GDM1 (cell line): ENCODE results near the gene TMEM87A.
A peak's percentile ranks its signal among the peaks of the same experiment; 100 is the strongest.
"Not testable (repeated sequence)": the region's sequence is repeated elsewhere in the genome, so short reads cannot be mapped to it uniquely, and the experiment has no call there.

Experiments used
- DNase-seq: peaks from one replicate; lab custom pipeline; 2025; lab: John Stamatoyannopoulos, UW

TMEM87A gene

DNA sequence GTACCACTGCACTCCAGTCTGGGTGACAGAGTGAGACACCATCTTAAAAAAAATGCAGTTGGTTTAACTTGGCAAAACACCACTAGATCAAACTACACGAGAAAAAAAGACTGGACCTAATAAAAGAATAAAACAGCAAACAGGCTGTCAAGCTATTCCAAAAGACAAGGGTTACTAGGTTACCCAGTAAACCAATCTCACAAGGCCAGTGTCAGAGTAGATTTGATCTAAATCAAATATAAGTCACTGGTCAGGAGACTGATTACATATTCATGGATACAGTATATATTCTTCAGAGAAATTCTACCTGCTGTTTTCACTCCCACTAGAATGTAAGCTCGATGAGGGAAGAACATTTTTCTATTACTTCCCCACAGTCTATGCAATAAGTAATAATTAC is 2.7 kb downstream of the TMEM87A start:
- no peak for DNase-seq

DNA sequence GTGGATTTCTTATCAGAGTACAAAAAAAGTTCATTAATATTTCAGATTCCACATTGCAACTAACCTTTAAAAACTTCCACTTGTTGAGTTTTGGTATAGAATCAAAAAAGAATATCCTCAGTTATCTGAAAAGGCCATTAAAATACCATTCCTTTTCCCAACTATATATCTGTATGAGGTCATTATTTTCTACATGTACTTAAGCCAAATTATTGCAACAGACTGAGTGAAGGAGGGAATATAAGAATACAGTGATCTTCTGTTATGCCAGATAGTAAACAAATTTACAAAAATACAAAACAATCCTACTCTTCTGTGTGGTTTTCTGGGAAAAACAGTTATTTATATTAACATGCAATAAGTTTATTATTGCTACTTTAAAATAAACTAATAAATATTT is 5.9 kb downstream of the TMEM87A start:
- no peak for DNase-seq

DNA sequence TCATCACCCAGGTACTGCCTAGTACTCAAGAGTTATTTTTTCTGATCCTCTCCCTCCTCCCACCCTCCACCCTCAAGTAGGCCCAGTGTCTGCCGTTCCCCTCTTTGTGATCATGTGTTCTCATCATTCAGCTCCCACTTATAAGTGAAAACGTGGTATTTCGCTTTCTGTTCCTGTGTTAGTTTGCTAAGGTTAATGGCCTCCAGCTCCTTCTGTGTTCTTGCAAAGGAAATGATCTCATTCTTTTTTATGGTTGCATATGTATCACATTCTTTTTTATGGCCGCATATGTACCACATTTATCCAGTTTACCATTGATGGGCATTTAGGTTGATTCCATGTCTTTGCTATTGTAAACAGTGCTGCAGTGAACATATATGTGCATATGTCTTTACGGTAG is 8.4 kb downstream of the TMEM87A start:
- no peak for DNase-seq

DNA sequence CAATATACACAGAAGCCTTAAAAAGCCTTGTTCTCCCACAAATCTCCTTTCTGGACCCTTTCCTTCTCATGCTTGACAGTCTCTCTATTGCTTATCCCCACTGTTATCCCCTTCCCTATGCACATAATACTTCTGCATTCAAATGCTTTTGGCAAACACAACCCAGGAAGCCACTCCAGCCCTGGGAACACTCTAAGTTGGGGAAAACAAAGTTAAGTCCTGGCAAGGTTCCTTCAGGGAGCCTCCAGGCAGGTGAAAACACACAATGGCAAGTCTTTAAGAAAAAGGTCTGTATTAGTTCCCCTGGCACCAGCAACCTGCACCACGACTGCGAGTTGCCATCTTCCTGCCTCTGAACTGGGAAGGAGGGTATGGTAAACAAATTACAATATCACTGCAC is 19.9 kb downstream of the TMEM87A start:
- no peak for DNase-seq

DNA sequence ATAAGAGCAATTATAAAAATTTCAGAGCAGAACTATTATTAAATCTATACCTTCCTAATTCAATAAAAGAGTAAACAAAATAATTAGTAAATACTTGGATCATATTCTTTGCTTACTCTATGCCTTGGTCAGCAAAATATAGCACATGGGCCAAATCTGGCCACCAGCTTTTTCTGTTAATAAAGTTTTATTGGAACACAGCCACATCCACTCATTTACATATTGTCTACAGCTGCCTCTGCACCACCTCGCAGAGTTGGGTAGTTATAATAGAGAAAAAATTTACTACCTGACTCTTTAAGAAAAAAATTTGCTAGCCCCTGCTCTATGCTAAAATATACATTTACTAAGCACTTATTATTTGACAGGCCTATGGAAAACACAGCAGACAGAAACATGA is 32.4 kb downstream of the TMEM87A start:
- no peak for DNase-seq

DNA sequence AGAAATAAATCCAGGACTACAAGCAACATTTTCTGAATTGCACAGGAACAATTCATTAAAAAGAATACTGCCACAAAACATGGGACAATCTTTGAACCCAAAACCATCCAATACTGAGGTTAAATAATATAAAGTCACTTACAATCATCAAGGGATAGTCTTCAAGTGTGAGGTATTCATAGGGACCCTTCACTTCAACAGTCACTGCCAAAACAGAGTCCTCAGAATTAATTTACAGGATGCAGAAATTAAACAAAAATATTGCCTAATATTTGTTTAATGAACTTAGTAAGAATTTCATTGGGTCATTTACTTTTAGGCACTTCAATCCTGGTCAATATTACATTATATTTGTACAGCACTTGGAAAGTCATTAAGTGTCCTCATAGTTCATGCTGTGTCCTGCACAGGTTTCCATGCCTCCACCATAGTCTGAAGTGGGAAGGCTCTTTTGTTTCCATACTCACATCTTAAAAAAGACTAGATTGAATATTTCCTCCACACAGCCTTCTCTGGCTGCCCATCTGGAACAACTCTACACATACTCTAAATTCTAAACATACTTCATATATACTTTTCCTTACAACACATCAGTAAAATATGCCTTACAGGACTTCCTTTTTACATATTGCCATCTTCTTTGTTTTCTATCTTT is 33.6 kb downstream of the TMEM87A start:
- DNase-seq, result no peak

DNA sequence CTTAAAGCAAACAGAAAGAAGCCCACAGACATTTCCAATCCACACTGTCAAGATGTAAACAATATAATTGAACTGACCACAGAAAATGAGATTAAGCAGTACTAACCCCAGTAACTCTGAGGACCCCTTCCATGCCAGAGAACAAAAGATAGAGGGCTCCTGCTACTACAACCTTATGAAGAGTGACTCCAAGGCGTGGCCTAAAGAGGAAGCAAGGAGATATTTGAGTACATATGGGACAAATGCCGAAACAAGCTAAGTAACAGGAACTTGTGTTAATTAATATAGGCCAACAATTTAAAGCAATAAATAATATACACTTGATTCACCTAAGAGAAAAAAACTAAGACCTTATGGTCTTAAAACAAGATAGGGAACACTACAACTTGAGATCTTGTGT is 40.1 kb downstream of the TMEM87A start:
- no peak for DNase-seq

DNA sequence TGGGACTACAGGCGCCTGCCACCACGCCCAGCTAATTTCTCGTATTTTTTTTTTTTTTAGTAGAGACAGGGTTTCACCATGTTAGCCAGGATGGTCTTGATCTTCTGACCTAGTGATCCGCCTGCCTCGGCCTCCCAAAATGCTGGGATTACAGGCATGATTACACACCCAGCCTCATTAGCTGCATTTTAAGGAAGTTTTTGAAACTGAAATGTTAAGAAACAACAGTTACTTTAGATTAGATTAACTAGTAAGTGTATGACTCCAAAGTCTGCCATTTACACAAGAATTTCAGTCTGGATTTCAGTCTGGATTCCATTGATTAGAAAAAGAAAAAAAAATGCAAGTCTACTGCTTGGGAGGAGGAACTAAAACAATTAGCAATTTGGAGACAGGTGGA is 40.6 kb downstream of the TMEM87A start:
- DNase-seq, result no peak

DNA sequence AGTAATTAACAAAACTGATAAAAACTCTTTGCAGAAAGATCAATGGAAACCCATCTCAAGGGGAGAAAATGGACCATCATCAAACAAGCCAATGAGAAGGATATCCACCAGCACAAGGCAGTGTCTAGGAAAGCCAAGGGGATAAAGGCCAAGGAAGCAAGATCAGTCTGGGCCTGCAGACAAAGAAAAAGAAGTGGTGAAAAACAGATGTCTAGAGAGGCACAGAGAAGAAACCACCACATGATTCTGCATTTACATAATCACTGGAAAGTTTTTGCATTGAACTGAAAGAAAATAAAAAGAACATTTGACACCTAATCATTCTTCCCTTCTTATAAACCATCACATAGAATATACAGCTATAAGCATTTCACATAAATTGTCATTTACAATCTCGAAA is 42.1 kb downstream of the TMEM87A start:
- DNase-seq, result no peak

DNA sequence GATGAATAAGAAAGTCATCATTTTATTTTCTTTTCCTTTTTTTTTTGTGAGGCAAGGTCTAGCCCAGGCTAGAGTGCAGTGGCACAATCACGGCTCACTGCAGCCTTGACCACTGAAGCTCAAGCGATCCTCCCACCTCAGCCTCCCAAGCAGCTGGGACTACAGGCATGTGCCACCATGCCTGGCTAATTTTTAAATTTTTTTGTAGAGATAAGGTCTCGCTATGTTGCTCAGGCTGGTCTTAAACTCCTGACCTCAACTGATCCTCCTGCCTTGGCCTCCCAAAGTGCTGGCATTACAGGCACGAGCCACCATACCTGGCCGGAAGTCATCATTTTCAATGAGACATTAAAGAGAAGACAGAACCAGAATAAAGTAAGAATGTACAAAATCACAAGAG is 44.3 kb downstream of the TMEM87A start:
- DNase-seq, result not testable (repeated sequence)

DNA sequence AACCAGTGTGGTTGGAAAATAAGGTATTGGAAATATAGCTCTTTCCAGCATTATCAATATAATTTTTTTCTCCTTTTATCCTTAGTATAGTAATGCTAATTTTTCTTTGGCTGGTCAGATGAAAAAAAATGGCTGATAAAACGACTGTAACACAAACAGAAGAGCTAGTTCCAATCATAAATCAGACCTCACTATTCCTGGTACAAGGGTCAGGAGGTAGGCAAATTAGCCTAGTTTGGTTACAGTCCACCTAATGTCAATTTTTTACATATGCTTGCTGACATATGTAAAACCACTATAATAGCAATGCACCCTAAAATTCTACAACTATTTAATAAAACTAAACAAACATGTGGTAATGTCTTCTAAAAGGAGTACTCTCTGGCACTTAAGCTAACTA is 45.2 kb downstream of the TMEM87A start:
- DNase-seq, result no peak

DNA sequence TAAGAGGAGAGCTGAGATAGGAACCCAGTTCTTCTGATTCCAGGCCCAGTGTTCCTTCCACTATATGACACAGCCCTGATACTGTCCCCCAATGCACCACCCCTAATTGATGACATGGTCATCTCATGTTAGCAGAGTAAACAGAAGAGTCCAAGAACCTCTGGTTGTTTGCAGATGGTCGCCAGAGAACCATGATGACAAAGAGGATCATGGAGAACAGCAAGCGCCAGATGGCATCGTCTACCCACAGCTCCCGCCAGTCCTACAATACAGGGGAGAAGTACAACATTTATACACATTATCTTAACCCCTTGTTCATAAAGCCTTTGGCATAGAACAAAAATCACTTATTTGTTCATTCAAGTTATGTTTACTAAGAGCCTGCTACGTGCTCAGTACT is 46.6 kb downstream of the TMEM87A start:
- DNase-seq, result no peak

DNA sequence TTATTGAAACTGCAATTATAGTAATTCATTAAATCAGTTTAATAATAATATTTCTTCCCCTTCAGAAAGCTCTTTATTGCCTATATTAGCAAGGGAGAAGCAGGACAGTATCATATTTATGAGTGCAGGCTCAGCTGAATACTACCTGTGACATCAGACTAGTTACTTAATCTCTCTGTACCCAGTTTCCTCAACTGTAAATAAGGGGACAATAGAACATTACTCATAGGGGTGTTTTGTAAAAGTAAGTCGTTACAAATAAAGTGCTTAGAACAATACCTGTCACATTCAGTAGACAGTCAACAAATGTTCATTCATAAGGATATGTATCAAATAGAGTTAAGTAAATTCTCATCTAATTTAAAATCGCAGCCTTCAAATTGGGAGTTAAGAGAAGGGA is 53.0 kb downstream of the TMEM87A start:
- DNase-seq, result no peak

DNA sequence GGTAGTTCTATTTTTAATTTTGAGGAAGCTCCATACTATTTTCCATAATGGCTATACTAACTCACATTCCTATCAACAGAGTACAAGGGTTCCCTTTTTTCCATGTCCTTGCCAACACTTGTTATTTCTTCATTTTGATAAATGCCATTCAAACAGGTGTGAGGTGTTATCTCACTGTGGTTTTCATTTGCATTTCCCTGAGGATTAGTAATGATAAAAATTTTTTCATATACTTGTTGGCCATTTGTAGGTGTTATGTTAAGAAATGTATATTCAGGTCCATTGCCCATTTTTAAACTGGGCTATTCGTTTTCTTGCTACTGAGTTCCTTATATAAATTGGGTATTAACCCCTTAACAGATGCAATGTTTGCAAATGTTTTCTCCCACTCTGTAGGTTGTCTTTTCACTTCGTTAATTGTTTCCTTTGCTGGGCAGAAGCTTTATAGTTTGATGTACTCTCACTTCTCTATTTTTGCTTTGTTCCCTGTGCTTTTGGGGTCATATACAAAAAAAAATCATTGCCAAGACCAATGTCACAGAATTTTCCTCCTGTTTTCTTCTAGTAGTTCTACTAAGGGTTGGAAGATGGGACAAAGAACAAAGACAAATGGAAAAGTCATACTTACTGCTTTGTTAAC is 54.2 kb downstream of the TMEM87A start:
- DNase-seq, result no peak

DNA sequence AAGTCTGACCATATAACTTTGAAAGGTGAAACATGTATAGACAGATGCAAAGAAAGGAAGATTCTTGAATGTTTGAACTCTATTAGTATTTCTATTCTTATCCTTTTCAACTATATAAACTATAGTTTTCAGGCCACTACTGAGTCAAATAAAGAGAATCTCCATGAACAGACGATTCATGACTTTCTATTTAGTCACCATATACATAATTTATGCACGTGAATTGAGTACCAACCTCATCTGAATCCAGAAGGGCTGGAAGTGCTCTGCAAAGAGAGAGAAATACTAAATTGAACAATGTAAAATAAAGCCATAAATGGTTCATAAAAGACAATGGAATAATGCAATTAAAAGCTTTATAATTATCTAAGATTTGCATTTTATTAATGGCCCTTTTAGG is 55.7 kb downstream of the TMEM87A start:
- no peak for DNase-seq

DNA sequence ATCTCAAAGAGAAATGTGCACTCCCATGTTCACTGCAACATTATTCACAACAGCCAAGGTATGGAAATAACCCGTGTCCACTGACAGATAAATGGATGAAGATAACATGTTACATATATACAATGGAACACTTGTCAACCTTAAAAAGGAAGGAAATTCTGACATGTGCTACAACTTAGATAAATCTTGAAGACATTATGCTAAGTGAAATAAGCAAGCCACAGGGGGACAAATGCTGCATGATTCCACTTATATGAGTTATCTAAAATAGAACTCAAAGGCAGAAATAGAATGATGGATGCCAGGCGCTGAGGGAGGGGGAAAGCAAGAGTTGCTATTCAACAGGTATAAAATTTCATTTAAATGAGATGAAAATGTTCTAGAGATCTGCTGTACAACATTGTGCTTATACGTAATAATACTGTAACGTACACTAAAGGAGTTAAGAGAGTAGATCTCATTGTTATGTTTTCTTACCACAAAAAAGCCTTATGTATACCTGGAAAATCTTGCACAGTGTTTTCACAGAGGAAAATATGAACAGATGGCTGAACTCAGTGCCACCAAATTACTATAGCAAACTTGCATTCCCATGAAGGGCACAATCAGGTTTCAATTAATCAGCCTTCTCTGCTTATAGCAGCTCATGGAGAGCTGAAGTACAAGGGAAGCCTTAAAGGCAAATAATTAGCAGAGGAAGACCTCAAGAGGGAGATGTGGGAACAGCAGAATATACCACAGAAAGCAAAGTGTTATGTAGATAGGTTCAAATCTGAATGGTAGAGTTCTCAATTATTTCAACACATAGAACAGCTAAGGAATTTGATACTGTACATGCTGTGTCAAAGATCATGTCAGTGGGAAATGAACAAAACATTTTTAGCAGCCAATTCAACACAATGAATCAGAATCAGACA is 57.1 kb downstream of the TMEM87A start:
- DNase-seq, result no peak

DNA sequence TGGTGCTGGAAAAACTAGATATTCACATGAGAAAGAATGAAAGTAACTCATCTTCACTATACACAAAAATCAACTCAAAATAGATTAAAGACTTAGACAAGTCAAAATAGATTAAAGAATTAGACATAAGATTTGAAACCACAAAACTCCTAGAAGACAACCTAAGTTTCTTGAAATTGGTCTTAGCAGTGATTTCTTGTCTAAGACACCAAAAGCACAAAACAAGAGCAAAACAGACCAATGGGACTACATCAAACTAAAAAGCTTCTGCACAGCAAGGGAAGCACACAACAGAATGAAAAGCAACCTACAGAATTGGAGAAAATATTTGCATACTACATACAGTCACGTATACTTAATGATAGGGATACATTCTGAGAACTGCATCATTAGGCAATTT is 58.6 kb downstream of the TMEM87A start:
- DNase-seq, result no peak

DNA sequence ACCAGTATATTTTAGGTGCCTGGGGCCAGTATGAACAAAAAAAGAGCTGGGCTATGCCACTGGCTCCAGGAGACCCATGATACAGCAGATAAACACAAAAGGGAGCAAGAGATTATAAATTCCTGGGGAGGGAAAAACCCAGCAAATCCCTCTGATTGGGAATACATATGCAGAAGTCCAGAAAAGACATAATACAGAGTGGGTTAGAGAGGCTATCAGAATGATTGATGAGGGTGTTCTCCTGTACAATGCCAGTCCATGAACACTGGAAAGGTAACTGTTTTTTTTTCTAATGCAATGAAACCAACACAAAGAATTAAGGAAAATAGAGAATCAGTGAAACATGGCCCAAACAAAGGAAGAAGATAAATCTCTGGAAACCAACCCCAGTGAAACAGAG is 59.7 kb downstream of the TMEM87A start:
- DNase-seq, result no peak

DNA sequence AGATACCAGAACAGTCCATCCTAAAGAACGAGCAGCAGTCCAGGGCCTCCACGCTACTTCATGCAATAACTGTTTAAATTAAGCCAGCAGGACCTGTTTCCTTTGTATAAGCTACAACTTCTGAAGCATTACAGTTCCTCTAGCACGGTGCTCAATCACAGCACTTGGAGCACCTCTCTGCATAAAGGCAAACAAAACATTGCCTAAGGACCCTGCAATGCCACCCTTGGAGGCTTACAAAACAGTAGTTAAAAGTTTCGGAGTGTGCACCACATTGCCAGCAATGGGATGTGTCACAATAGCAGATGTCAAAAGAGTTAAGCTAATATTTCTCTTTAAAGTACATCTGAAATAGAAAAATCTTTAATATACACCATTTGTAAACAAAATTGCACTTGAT is 62.5 kb downstream of the TMEM87A start:
- no peak for DNase-seq

DNA sequence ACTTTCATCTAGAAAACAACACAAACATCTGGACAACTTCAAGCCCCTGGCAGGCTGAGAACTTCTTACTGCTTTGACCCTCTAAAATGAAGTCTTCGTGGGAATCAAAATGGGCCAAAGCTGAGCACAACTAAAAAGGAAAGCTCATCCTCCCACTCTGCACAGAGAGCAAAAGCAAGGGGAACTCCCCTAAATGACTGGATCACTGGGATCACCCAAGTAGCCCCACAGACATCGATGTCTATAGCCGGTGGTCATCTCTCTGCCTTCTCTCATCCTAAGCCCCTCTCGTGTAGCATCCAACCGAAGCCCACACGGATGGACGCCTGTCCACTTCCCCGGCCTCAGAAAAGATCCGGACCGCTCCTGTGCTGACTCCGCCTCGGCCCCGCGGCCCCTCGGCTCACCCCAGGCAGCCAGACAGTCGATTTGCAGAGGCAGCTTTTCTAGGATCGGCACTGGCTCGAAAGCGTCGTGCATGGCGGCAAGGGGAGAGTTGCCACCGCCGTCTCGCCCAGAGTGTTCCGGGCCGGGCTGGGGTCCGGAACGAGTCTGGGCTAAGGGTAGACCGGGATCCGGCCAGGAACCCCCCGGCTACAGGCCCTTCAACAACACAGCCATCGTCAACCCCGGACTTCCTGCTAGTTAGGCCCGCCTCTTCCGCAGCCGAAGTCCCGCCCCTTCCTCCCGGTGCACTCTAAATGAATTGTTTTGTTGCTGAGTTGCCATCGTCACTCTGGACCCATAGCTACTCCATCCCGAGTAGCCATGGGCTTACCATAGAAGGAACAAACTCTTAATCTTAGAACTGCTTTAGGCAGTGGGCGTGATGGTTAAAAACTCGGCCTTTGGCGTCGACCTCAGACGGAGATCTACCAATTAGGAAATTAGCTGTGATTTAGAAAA is 65.3 kb downstream of the TMEM87A start, which contains the start of gene VPS39:
Gene VPS39 (minus strand): TSS at position 631 of the 906 bp plus-strand sequence. CDS start 151 bp downstream, at position 480.
- peak; percentile 66 for DNase-seq

DNA sequence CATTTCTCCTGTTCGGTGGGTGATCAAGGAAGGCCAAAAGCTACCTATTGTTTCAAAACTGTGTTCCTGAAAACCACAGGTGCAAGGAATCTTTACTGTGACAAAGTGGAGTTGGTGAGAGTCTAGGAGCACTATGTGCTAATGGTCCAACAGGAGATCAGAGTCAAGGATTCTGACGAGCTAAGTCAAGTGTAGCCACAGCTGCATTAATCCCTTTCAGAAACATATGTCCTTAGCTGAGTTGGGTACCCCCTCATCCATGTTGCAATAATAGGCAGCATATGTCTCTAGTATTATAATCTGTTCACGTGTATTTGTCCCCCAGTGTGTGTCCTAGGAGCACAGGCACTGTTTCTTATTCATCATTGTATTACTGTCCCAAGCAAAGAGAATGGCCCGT is 66.8 kb downstream of the TMEM87A start:
- DNase-seq, result no peak

DNA sequence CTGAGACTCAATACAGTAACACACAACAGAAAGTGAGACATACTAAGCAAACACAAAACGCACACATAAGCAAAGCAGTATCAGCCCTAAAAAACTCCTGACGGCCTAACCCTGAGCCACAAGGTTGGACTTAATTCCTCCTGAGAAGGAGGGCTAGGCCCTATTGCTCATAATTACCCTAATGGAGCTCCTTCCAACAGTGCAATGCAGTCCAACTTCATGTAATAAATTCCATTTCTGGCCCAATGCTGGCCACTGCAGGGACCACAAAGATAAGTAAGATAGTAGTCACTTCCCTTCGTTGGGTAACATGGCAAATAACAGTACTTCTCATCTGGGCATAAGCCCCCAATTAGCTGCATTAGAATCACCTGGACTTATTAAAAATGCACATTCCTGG is 69.3 kb downstream of the TMEM87A start:
- DNase-seq, result no peak
